Endothelial cell of umbilical vein (primary cell): ENCODE data around the gene LHFPL2. TPM values are rescaled to one million over a fixed set of nuclear protein-coding genes. Genes with fewer than 3 reads are reported as not detected.

Experiments
- BruUV-seq: library from RNA; stranded (reverse); fragments of 400-500 nt; replicated peaks from 2 replicates; lab custom pipeline; 2021; lab: Mats Ljungman, UMichigan
- CTCF ChIA-PET: fragments of 300-600, 350-600 bp; sonication (Branson Sonifier 250); formaldehyde crosslinking; loops from one replicate; lab custom pipeline; 2021; ENCODE audit warnings: antibody characterized with exemption, inconsistent platforms; lab: Charles Lee
- POLR2A ChIA-PET: fragments of 300-600, 350-600 bp; sonication (Branson Sonifier 250); formaldehyde crosslinking; loops from one replicate; lab custom pipeline; 2021; ENCODE audit warnings: antibody characterized with exemption, inconsistent platforms; lab: Charles Lee
- DNase-seq: peaks from one replicate; pipeline ENCODE4 v3.0.0-alpha.2; 2011; ENCODE audit warnings: low read depth, low spot score
- FAIRE-seq: peaks from 2 replicates; lab custom pipeline; 2011; peaks lifted over from hg19 to GRCh38; lab: Jason Lieb, UNC
- H2AFZ ChIP-seq: 2 replicates; pipeline ENCODE4 v1.6.0; 2012; ENCODE audit warnings: low read depth, low read length, control low read depth, inconsistent platforms
- H3K27ac ChIP-seq: 2 replicates; pipeline ENCODE4 v1.5.1; 2011; ENCODE audit warnings: low read depth, mild to moderate bottlenecking, control low read depth, low read length, moderate library complexity; ENCODE audit not compliant: insufficient read depth
- H3K27me3 ChIP-seq, 2 experiments: 2 replicates each; pipeline versions ENCODE4 v1.6.0 to v1.6.1; 2011; ENCODE audit warnings: low read length in 2 of 2, mixed read lengths in 1 of 2; ENCODE audit not compliant: control insufficient read depth in 2 of 2, insufficient read depth in 2 of 2
- H3K36me3 ChIP-seq, 2 experiments: 2 replicates in 1 of 2; 3 replicates in 1 of 2; pipeline ENCODE4 v1.5.1; 2011; ENCODE audit warnings: low read length in 2 of 2, mild to moderate bottlenecking in 1 of 2, moderate library complexity in 1 of 2; ENCODE audit not compliant: control insufficient read depth in 2 of 2, insufficient read depth in 2 of 2; ENCODE audit errors: extremely low read depth in 1 of 2
- H3K4me1 ChIP-seq: 3 replicates; pipeline ENCODE4 v1.5.1; 2011; ENCODE audit warnings: mild to moderate bottlenecking, low read length; ENCODE audit not compliant: control insufficient read depth, insufficient read depth; ENCODE audit errors: extremely low read depth
- H3K4me2 ChIP-seq: 2 replicates; pipeline ENCODE4 v1.6.1; 2011; ENCODE audit warnings: low read length, control low read depth, mixed read lengths; ENCODE audit not compliant: insufficient read depth
- H3K4me3 ChIP-seq, 3 experiments: fragments of 200-600 bp in 1 of 3; sonication (generic), shearing (Covaris generic) in 1 of 3; replicated peaks in 1 of 3; 2 replicates each; pipeline ENCODE4 v1.5.1; 2011 to 2016; ENCODE audit warnings: control low read depth in 3 of 3, low read length in 3 of 3, mild to moderate bottlenecking in 2 of 3, inconsistent platforms in 1 of 3, low read depth in 1 of 3, moderate library complexity in 1 of 3; ENCODE audit not compliant: insufficient read depth in 1 of 3
- H3K79me2 ChIP-seq: 2 replicates; pipeline ENCODE4 v1.6.0; 2012; ENCODE audit warnings: low read length, inconsistent platforms; ENCODE audit not compliant: control insufficient read depth, insufficient read depth
- H3K9ac ChIP-seq: replicated peaks from 2 replicates; pipeline ENCODE3; 2011; ENCODE audit warnings: low read length, control low read depth; ENCODE audit not compliant: insufficient read depth; ENCODE audit errors: extremely low read depth
- H3K9me1 ChIP-seq: replicated peaks from 3 replicates; pipeline ENCODE4 v1.6.0; 2011; ENCODE audit warnings: mild to moderate bottlenecking, low read length; ENCODE audit not compliant: control insufficient read depth, insufficient read depth; ENCODE audit errors: extremely low read depth
- H3K9me3 ChIP-seq: replicated peaks from 2 replicates; pipeline ENCODE4 v1.5.1; 2012; ENCODE audit warnings: low read length, inconsistent platforms; ENCODE audit not compliant: control insufficient read depth, insufficient read depth
- H4K20me1 ChIP-seq: replicated peaks from 2 replicates; pipeline ENCODE3; 2011; ENCODE audit warnings: mild to moderate bottlenecking, low read length; ENCODE audit not compliant: control insufficient read depth, insufficient read depth; ENCODE audit errors: extremely low read depth
- EZH2 ChIP-seq: IDR thresholded peaks from 2 replicates; pipeline ENCODE4 v1.6.1; 2012; ENCODE audit warnings: borderline replicate concordance, low read depth, mild to moderate bottlenecking, moderate library complexity, low read length, inconsistent platforms; ENCODE audit not compliant: severe bottlenecking
- FOS ChIP-seq: IDR thresholded peaks from 2 replicates; pipeline ENCODE4 v1.6.1; 2011; ENCODE audit warnings: mild to moderate bottlenecking, low read length, moderate library complexity, borderline replicate concordance; ENCODE audit not compliant: insufficient read depth
- MAX ChIP-seq: IDR thresholded peaks from 2 replicates; pipeline ENCODE4 v1.6.1; 2011; ENCODE audit not compliant: insufficient read depth, insufficient read length
- POLR2A ChIP-seq: IDR thresholded peaks from 2 replicates; pipeline ENCODE4 v1.6.1; 2012; ENCODE audit warnings: low read depth, mild to moderate bottlenecking, control low read depth, low read length
- dilution Hi-C: fragments of 300-500 bp; cut with MboI; formaldehyde crosslinking; loops from one replicate; pipeline ENCODE4 v1.15.0; 2019; ENCODE audit warnings: low sequenced_read_pairs; ENCODE audit not compliant: extremely low pct_ligation_motif_present
- intact Hi-C: fragments of 100-400 bp; cut with micrococcal nuclease; formaldehyde crosslinking; loops from one replicate; pipeline ENCODE4 v1.10.0; 2022
- polyA plus RNA-seq, 4 experiments: library from polyadenylated mRNA; depleted of rRNA in 3 of 4; stranded (reverse) in 3 of 4; unstranded in 1 of 4; fragments of >200 nt; gene quantifications; 2 replicates each; pipeline versions ENCODE4 v1.2.1 to v1.2.3, GENCODE V29; 2011 to 2012; ENCODE audit warnings: missing spikeins in 1 of 4
- total RNA-seq: library from RNA; stranded (reverse); gene quantifications from 2 replicates; pipeline ENCODE4 v1.2.3, GENCODE V29; 2021

Gene LHFPL2
- total and polyA plus RNA-seq, 2 donors (not counting 3 experiments of a cell fraction or from before 2014, with no cell fraction given) = 9.6 to 36.3 TPM

- no peak for TF ChIP-seq EZH2
- no peak for TF ChIP-seq FOS
- H4K20me1 ChIP-seq = no peaks in the 10 kb centered on the region
- H3K4me2 ChIP-seq = no peak overlapping the region
- dilution Hi-C loops = no loop called here
- no peaks in the 10 kb centered on the region for H3K36me3 ChIP-seq
- H3K27ac ChIP-seq = no peak overlapping the region
- no peak for DNase-seq
- no TSS peak for BruUV-seq
- no peak overlapping the region for H3K4me3 ChIP-seq
- H2AFZ ChIP-seq = no peak overlapping the region
- H3K79me2 ChIP-seq = no peaks in the 10 kb centered on the region
- H3K9me1 ChIP-seq = no peaks in the 10 kb centered on the region
- no peak overlapping the region for H3K9ac ChIP-seq
- peaks cover 9% of the 10 kb centered on the region for H3K4me1 ChIP-seq
- H3K27me3 ChIP-seq = peaks cover 0 to 3% of the 10 kb centered on the region in 2 experiments
- FAIRE-seq = no peak
- ChIA-PET CTCF (interaction anchor here (0.7 to 1.6 kb wide), 4 partner anchors 8 to 208 kb away, joined by 3 to 5 read pairs (median 4); no protein-coding TSS in a partner anchor), POLR2A (no interaction called here)
- intact Hi-C loops = no loop called here
- no peaks in the 10 kb centered on the region for H3K9me3 ChIP-seq
These were observed 42.8 kb upstream of the LHFPL2 start for GRCh38 chr5:78691084-78691960.

- DNase-seq = no peak
- no TSS peak for BruUV-seq
These were observed 41.8 kb upstream of the LHFPL2 start for GRCh38 chr5:78690253-78690972.

More at GRCh38 chr5:78690253-78690972, 41.8 kb upstream of the LHFPL2 start:
- no peak overlapping the region for H3K27ac ChIP-seq
- no peak overlapping the region for H3K9ac ChIP-seq
- H3K4me3 ChIP-seq = no peak overlapping the region
- POLR2A ChIA-PET = no interaction called here
- FAIRE-seq = peak; percentile 28
- no peaks in the 10 kb centered on the region for H4K20me1 ChIP-seq
- H3K36me3 ChIP-seq = no peaks in the 10 kb centered on the region
- H3K27me3 ChIP-seq = peaks cover 0 to 3% of the 10 kb centered on the region in 2 experiments
- H3K4me1 ChIP-seq = peaks cover 7% of the 10 kb centered on the region
- no peaks in the 10 kb centered on the region for H3K9me1 ChIP-seq
- TF ChIP-seq POLR2A (no peak), MAX (no peak)
- CTCF ChIA-PET = interaction anchor here (0.7 to 1.6 kb wide), 4 partner anchors 9 to 209 kb away, joined by 3 to 5 read pairs (median 4); no protein-coding TSS in a partner anchor
- H3K79me2 ChIP-seq = no peaks in the 10 kb centered on the region
- dilution Hi-C loops (no loop called here), intact Hi-C loops (no loop called here)
- H2AFZ ChIP-seq = peak overlapping the region; percentile 26
- H3K9me3 ChIP-seq = no peaks in the 10 kb centered on the region
- H3K4me2 ChIP-seq = no peak overlapping the region
